Measurements from ENCODE around the gene FUT4. TPM values are rescaled to one million over a fixed set of nuclear protein-coding genes. Genes with fewer than 3 reads are reported as not detected.
A peak's percentile ranks its signal among the peaks of the same experiment; 100 is the strongest.

The FUT4 gene
- total RNA-seq, 1 donor from 2014 or later = 4.1 TPM

DNA sequence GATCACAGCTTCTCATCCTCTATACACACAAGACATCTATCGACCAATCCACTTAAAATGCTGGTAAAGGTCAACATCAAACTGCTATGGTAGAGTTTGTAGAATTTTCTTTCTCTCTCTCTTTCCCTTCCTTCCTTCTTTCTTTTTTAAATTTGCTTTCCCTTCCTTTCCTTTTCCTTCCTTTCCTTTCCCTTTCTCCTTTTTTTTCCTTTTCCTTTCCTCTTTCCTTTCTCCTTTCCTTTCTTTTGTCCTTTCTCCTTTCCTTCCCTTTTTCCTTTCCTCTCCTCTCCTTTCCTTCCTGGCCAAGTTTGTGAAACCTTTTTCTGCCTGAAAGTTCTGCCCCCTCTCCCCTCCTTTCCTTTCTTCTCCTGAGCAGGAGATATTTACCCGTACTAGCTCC, 28.3 kb upstream of the FUT4 start:
- H3K4me1 Mint-ChIP-seq = peaks cover 13% of the 10 kb centered on the region
- no peak overlapping the region for H3K4me3 Mint-ChIP-seq
- H3K9me3 Mint-ChIP-seq = no peaks in the 10 kb centered on the region
- intact Hi-C loops (cut with micrococcal nuclease) = no loop called here
- ChIA-PET CTCF (no interaction called here), POLR2A (no interaction called here)
- no peaks in the 10 kb centered on the region for H3K36me3 Mint-ChIP-seq (ENCODE audit: low read depth)
- no peak overlapping the region for H3K27ac Mint-ChIP-seq
- no peak for TF ChIP-seq CTCF (IDR thresholded peaks at IDR 0.05)
- H3K27me3 Mint-ChIP-seq = peaks cover 33% of the 10 kb centered on the region
- DNase-seq = no peak
- no peak for ATAC-seq (ENCODE audit: low read depth)

- H3K4me1 Mint-ChIP-seq = peaks cover 13% of the 10 kb centered on the region
- intact Hi-C loops (cut with micrococcal nuclease) = no loop called here
Measured at GRCh38 chr11:94516725-94517124, 27.0 kb upstream of the FUT4 start.

GRCh38 chr11:94518300-94518699, 25.4 kb upstream of the FUT4 start:
- Mint-ChIP-seq H3K36me3 (ENCODE audit: low read depth) (no peaks in the 10 kb centered on the region), H3K27me3 (peaks cover 19% of the 10 kb centered on the region), H3K27ac (no peak overlapping the region), H3K4me1 (no peaks in the 10 kb centered on the region), H3K9me3 (no peaks in the 10 kb centered on the region), H3K4me3 (no peak overlapping the region)
- no peak for TF ChIP-seq CTCF (IDR thresholded peaks at IDR 0.05)
- DNase-seq (no peak), ATAC-seq (ENCODE audit: low read depth) (no peak)
- ChIA-PET POLR2A (no interaction called here), CTCF (interaction anchor here (0.6 to 3.5 kb wide), 5 partner anchors 10 to 380 kb away, joined by 3 to 10 read pairs (median 3); no protein-coding TSS in a partner anchor)
- intact Hi-C loops (cut with micrococcal nuclease) = loop anchor here (2.0 kb wide), 3 partner anchors 25 to 245 kb away; partner anchors contain the start of gene FUT4

More at GRCh38 chr11:94516725-94517124, 27.0 kb upstream of the FUT4 start:
- H3K9me3 Mint-ChIP-seq = no peaks in the 10 kb centered on the region
- DNase-seq (no peak), ATAC-seq (ENCODE audit: low read depth) (no peak)
- TF ChIP-seq CTCF (IDR thresholded peaks at IDR 0.05) = no peak
- no peaks in the 10 kb centered on the region for H3K36me3 Mint-ChIP-seq (ENCODE audit: low read depth)
- H3K4me3 Mint-ChIP-seq = no peak overlapping the region
- ChIA-PET CTCF (interaction anchor here (0.7 to 1.2 kb wide), 6 partner anchors 9 to 621 kb away, joined by 3 to 5 read pairs (median 3); no protein-coding TSS in a partner anchor), POLR2A (interaction anchor here (0.9 kb wide), 1 partner anchor 26 kb away, joined by 3 read pairs; no protein-coding TSS in a partner anchor)
- H3K27ac Mint-ChIP-seq = no peak overlapping the region
- H3K27me3 Mint-ChIP-seq = peaks cover 20% of the 10 kb centered on the region

- Mint-ChIP-seq H3K9me3 (no peaks in the 10 kb centered on the region), H3K27ac (no peak overlapping the region), H3K4me1 (no peaks in the 10 kb centered on the region), H3K36me3 (ENCODE audit: low read depth) (no peaks in the 10 kb centered on the region), H3K27me3 (peaks cover 23% of the 10 kb centered on the region), H3K4me3 (no peak overlapping the region)
- intact Hi-C loops (cut with micrococcal nuclease) = loop anchor here (1.0 to 2.0 kb wide), 6 partner anchors 23 to 1907 kb away; partner anchors contain the start of gene FUT4
- ChIA-PET POLR2A (no interaction called here), CTCF (interaction anchor here (0.7 to 3.5 kb wide), 6 partner anchors 12 to 388 kb away, joined by 3 to 10 read pairs (median 4); no protein-coding TSS in a partner anchor)
- ATAC-seq (ENCODE audit: low read depth) (no peak), DNase-seq (no peak)
- peak; percentile 54 for TF ChIP-seq CTCF (IDR thresholded peaks at IDR 0.05)
Measured at GRCh38 chr11:94519478-94520084, 24.1 kb upstream of the FUT4 start.

GRCh38 chr11:94521684-94522083, 22.0 kb upstream of the FUT4 start:
- Mint-ChIP-seq H3K27me3 (peaks cover 20% of the 10 kb centered on the region), H3K9me3 (no peaks in the 10 kb centered on the region), H3K27ac (no peak overlapping the region), H3K4me3 (no peak overlapping the region), H3K4me1 (no peaks in the 10 kb centered on the region), H3K36me3 (ENCODE audit: low read depth) (no peaks in the 10 kb centered on the region)
- POLR2A ChIA-PET = no interaction called here
- no peak for TF ChIP-seq CTCF (IDR thresholded peaks at IDR 0.05)
- intact Hi-C loops (cut with micrococcal nuclease) = no loop called here
- DNase-seq (no peak), ATAC-seq (ENCODE audit: low read depth) (no peak)
- CTCF ChIA-PET = interaction anchor here (0.8 to 1.7 kb wide), 6 partner anchors 9 to 1905 kb away, joined by 3 to 5 read pairs (median 4); partner anchors contain the start of gene C11orf97
